RWPE2 (cell line): ENCODE measurements around the gene CRLF1.

Experiments
- ATAC-seq: fragments of 200-7000 bp; cut with Tn5 transposase; 3 replicates; pipeline ENCODE4 v1.9.1; 2021; ENCODE audit warnings: low read depth
- DNase-seq: peaks from one replicate; pipeline ENCODE4 v3.0.0-alpha.2; 2020; ENCODE audit warnings: low spot score
- H3K27ac ChIP-seq: fragments of 450-650 bp; 2 replicates; pipeline ENCODE4 v1.5.1; 2017; ENCODE audit warnings: mild to moderate bottlenecking; ENCODE audit not compliant: poor library complexity, severe bottlenecking
- H3K27me3 ChIP-seq: fragments of 250-450 bp; sonication (Bioruptor Pico); 2 replicates; pipeline ENCODE4 v1.5.1; 2021; ENCODE audit warnings: mild to moderate bottlenecking, moderate library complexity; ENCODE audit not compliant: insufficient read depth, poor library complexity, severe bottlenecking
- H3K36me3 ChIP-seq: fragments of 250-450 bp; sonication (Bioruptor Pico); 2 replicates; pipeline ENCODE4 v1.5.1; 2020; ENCODE audit warnings: low read depth, mild to moderate bottlenecking, moderate library complexity
- H3K4me1 ChIP-seq: fragments of 250-450 bp; sonication (Bioruptor Pico); 2 replicates; pipeline ENCODE4 v1.5.1; 2021; ENCODE audit warnings: mild to moderate bottlenecking, moderate library complexity; ENCODE audit not compliant: insufficient read depth, poor library complexity, severe bottlenecking
- H3K4me3 ChIP-seq: fragments of 250-450 bp; sonication (Bioruptor Pico); 2 replicates; pipeline ENCODE4 v1.5.1; 2021; ENCODE audit warnings: mild to moderate bottlenecking, moderate library complexity; ENCODE audit not compliant: severe bottlenecking
- H3K9me3 ChIP-seq: fragments of 250-450 bp; sonication (Bioruptor Pico); 2 replicates; pipeline ENCODE4 v1.5.1; 2021; ENCODE audit warnings: mild to moderate bottlenecking, moderate library complexity; ENCODE audit not compliant: severe bottlenecking
- CTCF ChIP-seq: fragments of 450-650 bp; IDR thresholded peaks from one replicate; pipeline ENCODE4 v1.5.1; 2017; ENCODE audit warnings: mild to moderate bottlenecking, moderate library complexity; ENCODE audit not compliant: poor library complexity, severe bottlenecking

Gene CRLF1

GRCh38 chr19:18589380-18590272 lies 17.0 kb downstream of the CRLF1 start:
- TF ChIP-seq CTCF = no peak
- DNase-seq (peak; percentile 75), ATAC-seq (peak; percentile 53)
- H3K9me3 ChIP-seq = no peaks in the 10 kb centered on the region
- peaks cover 8% of the 10 kb centered on the region; the same call in 1 of the 2 replicates for H3K36me3 ChIP-seq
- peak overlapping the region; percentile 63 for H3K4me3 ChIP-seq
- peaks cover 5% of the 10 kb centered on the region for H3K4me1 ChIP-seq
- H3K27ac ChIP-seq = peak overlapping the region; percentile 79
- H3K27me3 ChIP-seq = no peaks in the 10 kb centered on the region

- ATAC-seq (peak; percentile 71), DNase-seq (peak; percentile 83)
- no peaks in the 10 kb centered on the region for H3K27me3 ChIP-seq
- H3K36me3 ChIP-seq = peaks cover 8% of the 10 kb centered on the region; the same call in 1 of the 2 replicates
- H3K4me1 ChIP-seq = peaks cover 5% of the 10 kb centered on the region
- peak; percentile 95 for TF ChIP-seq CTCF
- peak within 1 kb of the TSS; percentile 79 for H3K27ac ChIP-seq
- H3K4me3 ChIP-seq = peak within 1 kb of the TSS; percentile 63
- no peaks in the 10 kb centered on the region for H3K9me3 ChIP-seq
Measured at GRCh38 chr19:18588611-18589379, 17.8 kb downstream of the CRLF1 start, which contains the start of gene REX1BD. Gene REX1BD, plus strand, starts transcription at chr19:18588798. Its CDS starts 4 bp downstream, at chr19:18588802.

GRCh38 chr19:18587962-18588610 lies 18.5 kb downstream of the CRLF1 start:
- peak overlapping the region; percentile 79 for H3K27ac ChIP-seq
- ATAC-seq = no peak; the same call in 2 of the 3 replicates

DNA sequence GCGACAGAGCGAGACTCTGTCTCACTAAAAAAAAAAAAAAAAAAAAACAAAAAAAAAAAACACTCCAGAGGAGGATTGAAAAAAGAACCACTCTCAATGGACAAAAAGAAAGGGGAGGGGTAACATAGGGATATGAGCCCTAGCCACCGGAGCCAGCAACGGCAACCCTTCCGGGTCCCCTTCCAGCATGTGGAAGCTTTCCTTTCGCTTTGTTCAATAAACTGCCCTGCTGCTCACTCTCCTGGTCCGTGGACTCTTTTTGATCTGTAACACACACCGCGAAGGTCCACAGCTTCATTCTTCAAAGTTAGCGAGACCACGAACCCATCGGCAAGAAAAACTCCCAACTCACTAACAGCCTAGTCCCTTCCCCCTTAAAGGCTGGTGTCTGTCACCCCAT lies 19.0 kb downstream of the CRLF1 start:
- ATAC-seq (no peak), DNase-seq (no peak)
- Histone ChIP-seq H3K4me3 (no peak overlapping the region), H3K36me3 (peaks cover 8% of the 10 kb centered on the region; the same call in 1 of the 2 replicates), H3K27me3 (no peaks in the 10 kb centered on the region), H3K27ac (peak overlapping the region; percentile 79), H3K4me1 (peaks cover 5% of the 10 kb centered on the region), H3K9me3 (no peaks in the 10 kb centered on the region)
- no peak for TF ChIP-seq CTCF

More at GRCh38 chr19:18587962-18588610, 18.5 kb downstream of the CRLF1 start:
- Histone ChIP-seq H3K36me3 (peaks cover 8% of the 10 kb centered on the region; the same call in 1 of the 2 replicates), H3K4me1 (peaks cover 5% of the 10 kb centered on the region), H3K9me3 (no peaks in the 10 kb centered on the region), H3K4me3 (peak overlapping the region; percentile 63), H3K27me3 (no peaks in the 10 kb centered on the region)
- no peak for DNase-seq
- no peak for TF ChIP-seq CTCF
